ENCODE data around the gene CATSPER3. TPM values are rescaled to one million over a fixed set of nuclear protein-coding genes. Genes with fewer than 3 reads are reported as not detected.

The CATSPER3 gene
- total RNA-seq, 1 donor from 2014 or later = 0.33 TPM

- Mint-ChIP-seq H3K27me3 (ENCODE audit: unreplicated experiment) (peaks cover 35% of the 10 kb centered on the region), H3K27ac (ENCODE audit: unreplicated experiment) (no peak overlapping the region), H3K4me3 (ENCODE audit: unreplicated experiment) (no peak overlapping the region), H3K9me3 (ENCODE audit: unreplicated experiment) (no peaks in the 10 kb centered on the region), H3K4me1 (ENCODE audit: unreplicated experiment) (peaks cover 5% of the 10 kb centered on the region), H3K36me3 (ENCODE audit: low read depth, unreplicated experiment) (peaks cover 5% of the 10 kb centered on the region)
- TF ChIP-seq, protein P1, sequence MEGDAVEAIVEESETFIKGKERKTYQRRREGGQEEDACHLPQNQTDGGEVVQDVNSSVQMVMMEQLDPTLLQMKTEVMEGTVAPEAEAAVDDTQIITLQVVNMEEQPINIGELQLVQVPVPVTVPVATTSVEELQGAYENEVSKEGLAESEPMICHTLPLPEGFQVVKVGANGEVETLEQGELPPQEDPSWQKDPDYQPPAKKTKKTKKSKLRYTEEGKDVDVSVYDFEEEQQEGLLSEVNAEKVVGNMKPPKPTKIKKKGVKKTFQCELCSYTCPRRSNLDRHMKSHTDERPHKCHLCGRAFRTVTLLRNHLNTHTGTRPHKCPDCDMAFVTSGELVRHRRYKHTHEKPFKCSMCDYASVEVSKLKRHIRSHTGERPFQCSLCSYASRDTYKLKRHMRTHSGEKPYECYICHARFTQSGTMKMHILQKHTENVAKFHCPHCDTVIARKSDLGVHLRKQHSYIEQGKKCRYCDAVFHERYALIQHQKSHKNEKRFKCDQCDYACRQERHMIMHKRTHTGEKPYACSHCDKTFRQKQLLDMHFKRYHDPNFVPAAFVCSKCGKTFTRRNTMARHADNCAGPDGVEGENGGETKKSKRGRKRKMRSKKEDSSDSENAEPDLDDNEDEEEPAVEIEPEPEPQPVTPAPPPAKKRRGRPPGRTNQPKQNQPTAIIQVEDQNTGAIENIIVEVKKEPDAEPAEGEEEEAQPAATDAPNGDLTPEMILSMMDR (IDR thresholded peaks at IDR 0.05; ENCODE audit: unreplicated experiment) = no peak
- no peak for DNase-seq (ENCODE audit: low spot score)
Measured at GRCh38 chr5:135037519-135038204, 70.0 kb downstream of the CATSPER3 start.

GRCh38 chr5:135038205-135038812, 70.6 kb downstream of the CATSPER3 start:
- H3K27me3 Mint-ChIP-seq (ENCODE audit: unreplicated experiment) = peaks cover 33% of the 10 kb centered on the region
- DNase-seq (ENCODE audit: low spot score) = no peak

DNA sequence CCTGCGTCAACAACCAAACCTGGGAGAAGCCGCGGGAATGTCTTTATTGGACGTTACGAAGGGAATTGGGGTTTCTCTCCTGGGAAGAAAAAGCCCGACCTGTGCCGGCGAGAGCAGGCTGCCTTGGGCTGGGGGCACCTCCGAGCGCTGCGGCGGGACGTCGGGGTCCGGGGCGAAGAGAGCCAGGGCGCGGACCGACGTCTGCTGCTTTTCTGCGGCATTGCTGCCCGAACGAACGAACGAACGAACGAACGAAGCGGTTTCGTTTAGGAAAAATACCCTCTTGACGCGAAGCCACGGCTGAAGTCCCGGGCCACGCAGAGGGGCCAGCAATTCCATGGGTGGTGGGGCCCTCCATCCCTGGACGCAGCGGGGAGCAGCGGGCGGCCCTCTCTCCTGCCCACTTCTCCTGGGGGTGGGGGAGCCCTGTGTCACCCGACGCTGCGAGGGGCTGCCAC, 71.1 kb downstream of the CATSPER3 start:
- DNase-seq (ENCODE audit: low spot score) = no peak
- H3K4me1 Mint-ChIP-seq (ENCODE audit: unreplicated experiment) = peaks cover 2% of the 10 kb centered on the region
- peaks cover 34% of the 10 kb centered on the region for H3K27me3 Mint-ChIP-seq (ENCODE audit: unreplicated experiment)
- no peaks in the 10 kb centered on the region for H3K9me3 Mint-ChIP-seq (ENCODE audit: unreplicated experiment)
- TF ChIP-seq, protein P1 (IDR thresholded peaks at IDR 0.05; ENCODE audit: unreplicated experiment) = no peak
- H3K36me3 Mint-ChIP-seq (ENCODE audit: low read depth, unreplicated experiment) = peaks cover 5% of the 10 kb centered on the region
- H3K27ac Mint-ChIP-seq (ENCODE audit: unreplicated experiment) = no peak overlapping the region
- H3K4me3 Mint-ChIP-seq (ENCODE audit: unreplicated experiment) = no peak overlapping the region

More at GRCh38 chr5:135038205-135038812, 70.6 kb downstream of the CATSPER3 start:
- no peak overlapping the region for H3K27ac Mint-ChIP-seq (ENCODE audit: unreplicated experiment)
- peaks cover 5% of the 10 kb centered on the region for H3K36me3 Mint-ChIP-seq (ENCODE audit: low read depth, unreplicated experiment)
- peaks cover 2% of the 10 kb centered on the region for H3K4me1 Mint-ChIP-seq (ENCODE audit: unreplicated experiment)
- no peak overlapping the region for H3K4me3 Mint-ChIP-seq (ENCODE audit: unreplicated experiment)
- TF ChIP-seq, protein P1 (IDR thresholded peaks at IDR 0.05; ENCODE audit: unreplicated experiment) = no peak
- H3K9me3 Mint-ChIP-seq (ENCODE audit: unreplicated experiment) = no peaks in the 10 kb centered on the region

GRCh38 chr5:135039271-135040033, 71.7 kb downstream of the CATSPER3 start:
- Mint-ChIP-seq H3K4me3 (ENCODE audit: unreplicated experiment) (no peak overlapping the region), H3K27ac (ENCODE audit: unreplicated experiment) (no peak overlapping the region), H3K27me3 (ENCODE audit: unreplicated experiment) (peaks cover 34% of the 10 kb centered on the region), H3K9me3 (ENCODE audit: unreplicated experiment) (no peaks in the 10 kb centered on the region), H3K4me1 (ENCODE audit: unreplicated experiment) (peaks cover 2% of the 10 kb centered on the region), H3K36me3 (ENCODE audit: low read depth, unreplicated experiment) (peaks cover 5% of the 10 kb centered on the region)
- TF ChIP-seq, protein P1 (IDR thresholded peaks at IDR 0.05; ENCODE audit: unreplicated experiment) = no peak
- no peak for DNase-seq (ENCODE audit: low spot score)
